Stimulated activated CD8-positive, alpha-beta memory T cell treated with anti-CD3 and anti-CD28 coated beads, Interleukin-15, amount 100 ng/mL, for 4 hours (primary cell): ENCODE measurements around the gene FBF1.

Experiments used
- DNase-seq, 2 donors: peaks; one replicate each; pipeline ENCODE4 v3.0.0-alpha.2; 2020; ENCODE audit warnings: low read depth in 2 of 2

The FBF1 gene

DNA sequence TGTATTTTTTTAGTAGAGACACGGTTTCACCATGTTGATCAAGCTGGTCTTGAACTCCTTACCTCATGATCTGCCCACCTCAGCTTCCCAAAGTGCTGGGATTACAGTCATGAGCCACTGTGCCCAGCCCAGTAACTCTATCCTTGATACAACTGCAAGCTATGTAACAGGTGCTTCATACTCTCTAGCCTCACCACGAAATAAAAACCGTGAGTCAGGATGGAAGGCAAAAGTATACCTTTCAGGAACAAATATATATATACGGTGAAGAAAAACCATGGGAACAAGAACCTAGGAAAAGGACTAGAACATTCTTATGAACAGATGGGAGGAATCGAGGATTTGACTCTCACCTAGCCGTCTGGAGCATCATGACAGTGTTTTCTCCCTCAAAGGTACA is 9.6 kb upstream of the FBF1 start:
- DNase-seq = no peak

DNA sequence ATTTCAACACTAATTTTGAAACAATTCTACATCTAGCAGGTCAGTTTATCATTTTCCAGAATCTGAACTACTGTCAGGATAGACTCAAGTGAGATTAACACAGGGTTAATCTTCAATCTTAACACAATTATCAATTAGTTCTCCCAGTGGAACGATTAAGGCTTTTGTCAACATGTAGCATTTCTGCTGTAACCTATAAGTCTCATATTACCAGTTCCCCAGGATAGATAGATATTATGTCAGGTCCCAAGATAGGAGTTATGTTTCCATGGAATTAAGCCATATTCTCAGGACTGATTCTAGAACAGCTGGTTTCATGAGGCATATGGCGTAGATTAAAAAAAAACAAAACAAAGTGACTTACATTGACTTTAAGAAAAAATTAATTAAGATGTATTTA is 4.4 kb upstream of the FBF1 start:
- no peak for DNase-seq

DNA sequence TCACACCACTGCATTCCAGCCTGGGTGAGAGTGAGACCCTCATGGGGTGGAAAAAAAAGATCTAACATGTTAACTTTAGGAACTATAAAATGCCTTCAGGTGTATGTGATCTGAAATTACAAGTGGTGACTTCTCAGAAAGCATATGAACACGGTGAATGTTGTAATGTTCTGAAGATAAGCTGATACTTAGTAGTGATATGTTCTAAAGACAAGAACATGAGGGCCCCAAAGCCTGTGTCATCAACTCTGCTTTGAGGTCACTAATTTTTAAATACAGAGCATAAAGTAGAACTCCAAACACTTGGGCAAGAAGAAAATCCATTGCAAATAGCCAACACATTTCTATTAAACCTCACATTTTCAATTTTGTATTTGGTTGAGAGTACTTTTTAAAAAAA is 2.6 kb upstream of the FBF1 start:
- DNase-seq = no peak

DNA sequence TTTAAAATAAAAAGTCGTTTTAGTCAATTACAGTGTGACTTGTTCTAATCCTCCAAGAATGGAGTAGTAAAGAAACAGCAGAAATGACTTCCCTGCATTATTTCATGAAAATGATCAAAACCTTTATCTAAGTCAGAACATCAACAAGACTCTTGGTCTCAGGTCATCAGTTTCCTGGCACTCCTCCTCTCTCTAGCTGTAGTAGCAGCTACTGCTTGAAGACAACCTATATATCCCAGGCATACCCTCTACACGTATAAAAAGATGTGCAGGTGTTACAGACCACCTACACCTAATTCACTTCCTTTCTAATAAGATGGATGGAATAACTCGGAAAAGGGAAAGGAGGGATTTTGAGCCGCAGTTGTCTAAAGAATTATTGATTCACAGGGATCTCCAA is 1.6 kb upstream of the FBF1 start:
- no peak for DNase-seq

DNA sequence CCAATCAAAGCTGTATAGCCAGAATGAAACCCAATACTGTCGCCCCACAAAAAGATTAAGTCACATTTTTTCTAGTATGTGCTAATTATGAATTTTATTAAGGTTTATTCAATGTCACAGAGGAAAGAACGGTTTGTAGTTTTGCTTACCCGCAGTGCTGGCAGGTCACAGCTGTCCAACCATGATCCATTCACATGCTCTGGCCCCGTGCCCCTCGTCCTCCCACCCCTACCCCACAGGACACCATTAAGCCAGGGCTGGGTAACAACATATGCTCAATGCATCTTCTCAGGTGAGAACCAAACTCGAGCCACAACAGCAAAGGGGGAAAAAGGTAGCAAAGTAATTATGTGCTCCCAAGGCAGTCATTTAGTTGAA is 589 bp upstream of the FBF1 start:
- no peak for DNase-seq

DNA sequence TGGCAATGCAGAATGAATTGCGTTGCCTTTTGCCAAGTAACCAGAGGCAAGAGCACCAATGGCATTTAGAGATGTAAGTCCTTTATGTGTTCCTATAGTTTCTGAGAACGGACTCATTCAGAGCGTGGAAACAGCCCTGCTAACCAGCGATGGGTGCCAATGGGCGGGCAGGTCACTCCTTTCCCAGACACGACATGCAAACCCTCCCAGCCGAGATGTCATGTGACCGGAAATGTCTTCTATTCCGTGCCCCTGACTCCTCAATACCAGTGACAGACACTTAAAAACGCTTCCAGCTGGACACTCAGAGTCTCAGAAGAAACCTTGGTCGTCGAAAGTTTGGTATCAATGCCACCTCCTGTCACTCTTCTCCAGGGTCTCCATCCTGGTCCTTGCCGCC is 3.2 kb downstream of the FBF1 start:
- no peak for DNase-seq

DNA sequence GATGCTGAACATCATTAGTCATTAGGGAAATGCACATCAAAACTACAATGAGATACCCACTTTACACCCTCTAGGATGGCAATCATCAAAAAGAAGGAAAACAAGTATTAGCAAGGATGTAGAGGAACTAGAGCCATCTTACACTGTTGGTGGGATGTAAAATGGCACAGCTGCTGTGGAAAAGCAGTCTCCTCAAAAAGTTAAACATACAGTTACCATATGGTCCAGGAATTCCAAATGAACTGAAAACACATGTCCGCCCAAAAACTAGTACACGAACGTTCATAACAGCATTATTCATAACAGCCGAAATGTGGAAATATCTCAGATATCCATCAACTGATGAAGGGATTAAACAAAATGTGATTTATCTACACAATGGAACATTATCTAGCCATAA is 7.0 kb downstream of the FBF1 start:
- DNase-seq = no peak

DNA sequence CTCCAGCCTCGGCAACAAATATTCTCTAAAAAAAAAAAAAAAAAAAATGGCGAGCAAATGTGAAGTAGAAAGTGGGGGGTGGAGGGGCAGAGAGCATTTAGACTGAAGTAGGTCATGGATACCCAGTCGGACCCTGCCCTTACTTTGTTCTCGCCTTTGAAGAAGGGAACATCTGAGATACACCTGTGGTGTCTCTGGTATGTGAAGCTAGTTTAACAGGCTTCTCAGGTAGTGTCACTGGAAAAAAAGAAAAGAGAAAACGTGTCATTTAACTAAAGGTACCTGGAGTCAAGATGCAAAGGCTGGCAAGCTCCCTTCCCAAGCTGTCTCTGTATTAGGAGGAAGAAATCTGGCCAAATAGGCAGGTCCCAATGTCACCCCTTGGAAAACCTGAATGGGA is 8.0 kb downstream of the FBF1 start:
- no peak for DNase-seq

DNA sequence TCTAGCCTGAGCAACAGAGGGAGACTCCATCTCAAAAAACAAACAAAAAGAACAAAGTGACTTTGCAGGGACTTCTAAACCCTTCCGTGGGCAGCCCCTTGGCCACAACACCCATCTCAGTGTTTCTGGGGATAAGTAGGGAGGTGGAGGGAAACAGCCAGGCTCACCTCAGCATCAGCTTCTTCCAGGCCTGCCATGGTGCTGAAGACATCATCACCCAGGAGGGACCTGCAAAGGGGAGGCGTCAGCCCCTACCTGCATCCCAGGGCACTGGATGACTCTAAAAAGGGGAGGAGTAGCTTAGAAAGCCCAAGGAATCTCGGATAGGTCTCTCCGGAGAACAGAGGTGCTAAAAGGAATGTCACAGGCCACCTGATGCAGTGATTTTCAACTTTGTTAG is 9.8 kb downstream of the FBF1 start:
- no peak for DNase-seq

DNA sequence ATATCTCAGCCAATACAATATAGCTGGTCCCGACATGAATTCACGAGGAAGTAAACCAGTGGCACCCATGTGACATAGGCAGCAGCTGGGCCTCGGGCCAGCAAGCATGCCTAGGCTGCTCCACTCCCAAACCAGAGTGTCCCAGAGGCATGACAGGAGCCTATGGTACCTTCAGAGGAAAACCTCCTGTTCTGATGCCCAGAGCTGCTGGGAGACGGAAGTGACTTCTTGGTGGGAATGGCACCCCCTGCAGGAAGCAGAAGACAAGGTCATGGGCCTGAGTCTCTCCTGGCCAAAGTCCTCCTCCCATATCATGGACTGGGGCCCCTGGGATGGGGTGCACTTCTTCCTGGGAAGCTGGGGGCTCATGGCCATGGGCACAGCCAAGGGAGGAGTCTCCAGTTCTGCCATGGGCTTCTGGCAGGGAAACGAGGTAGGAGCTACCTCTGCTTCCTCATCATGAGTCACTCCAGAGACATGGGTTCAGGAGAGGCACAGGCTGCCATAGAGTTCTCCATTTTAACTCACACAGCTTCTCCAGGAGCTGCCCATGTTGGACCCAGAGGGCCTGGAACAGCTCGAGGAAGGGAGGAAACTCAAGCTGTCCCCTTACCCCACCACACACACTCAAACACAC is 13.4 kb downstream of the FBF1 start:
- DNase-seq = no peak

DNA sequence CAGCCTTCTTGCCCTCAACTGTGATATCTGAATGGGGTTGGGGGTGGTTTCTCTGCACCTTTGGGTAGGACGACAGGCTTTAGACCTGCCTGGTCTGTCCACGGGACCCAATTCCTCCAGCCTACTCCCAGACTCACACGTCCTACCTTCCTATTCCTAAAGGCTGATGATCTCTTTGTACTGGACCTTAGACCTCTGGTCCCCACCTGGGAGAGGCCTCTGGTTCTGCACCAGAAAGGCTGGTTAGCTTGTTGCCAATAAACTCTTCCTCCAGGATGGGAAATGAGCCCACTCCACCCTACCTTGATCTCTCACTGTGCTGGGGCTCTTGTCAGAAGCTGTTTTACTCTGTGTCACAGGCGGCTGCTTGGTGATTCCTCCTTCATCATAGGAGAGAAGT is 14.4 kb downstream of the FBF1 start:
- no peak for DNase-seq

DNA sequence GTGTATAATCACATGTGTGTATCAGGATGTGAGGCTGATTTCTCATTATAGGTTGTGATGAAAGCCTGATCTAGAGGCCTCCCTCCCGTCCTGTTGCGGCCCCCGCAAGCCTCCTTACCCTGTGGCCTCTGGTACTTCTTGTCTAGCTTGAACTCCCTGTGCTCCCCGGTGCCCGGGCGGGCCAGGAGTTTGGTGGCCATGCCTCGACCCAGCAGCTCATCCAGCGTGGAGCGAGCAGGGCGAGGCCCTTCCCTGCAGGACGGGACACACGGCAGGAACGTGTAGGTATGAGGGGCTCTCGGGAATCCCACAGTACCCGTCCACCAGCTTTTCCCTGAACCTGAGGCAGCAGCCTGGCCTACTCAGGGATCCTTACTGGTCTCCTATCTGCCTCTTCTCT is 14.9 kb downstream of the FBF1 start:
- no peak for DNase-seq

DNA sequence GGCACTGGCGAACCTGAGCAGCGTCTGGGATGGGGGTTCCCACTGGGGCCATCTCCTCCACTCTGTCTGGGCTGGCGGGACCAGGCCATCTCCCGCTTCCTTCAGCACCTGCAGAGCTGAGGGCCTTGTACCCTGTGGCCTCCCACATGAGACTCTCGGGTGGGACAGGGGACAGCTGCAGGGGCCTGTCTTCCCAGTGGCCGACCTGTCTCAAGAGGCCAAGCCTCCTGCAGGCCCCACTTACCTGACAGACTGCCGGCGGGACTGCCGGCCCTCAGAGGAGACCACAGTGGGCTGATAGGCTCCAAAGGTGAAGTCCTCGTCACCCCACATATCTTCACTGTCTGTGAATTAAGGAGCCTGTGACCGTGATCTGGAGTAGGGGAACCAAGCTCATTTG is 15.7 kb downstream of the FBF1 start:
- DNase-seq = no peak

DNA sequence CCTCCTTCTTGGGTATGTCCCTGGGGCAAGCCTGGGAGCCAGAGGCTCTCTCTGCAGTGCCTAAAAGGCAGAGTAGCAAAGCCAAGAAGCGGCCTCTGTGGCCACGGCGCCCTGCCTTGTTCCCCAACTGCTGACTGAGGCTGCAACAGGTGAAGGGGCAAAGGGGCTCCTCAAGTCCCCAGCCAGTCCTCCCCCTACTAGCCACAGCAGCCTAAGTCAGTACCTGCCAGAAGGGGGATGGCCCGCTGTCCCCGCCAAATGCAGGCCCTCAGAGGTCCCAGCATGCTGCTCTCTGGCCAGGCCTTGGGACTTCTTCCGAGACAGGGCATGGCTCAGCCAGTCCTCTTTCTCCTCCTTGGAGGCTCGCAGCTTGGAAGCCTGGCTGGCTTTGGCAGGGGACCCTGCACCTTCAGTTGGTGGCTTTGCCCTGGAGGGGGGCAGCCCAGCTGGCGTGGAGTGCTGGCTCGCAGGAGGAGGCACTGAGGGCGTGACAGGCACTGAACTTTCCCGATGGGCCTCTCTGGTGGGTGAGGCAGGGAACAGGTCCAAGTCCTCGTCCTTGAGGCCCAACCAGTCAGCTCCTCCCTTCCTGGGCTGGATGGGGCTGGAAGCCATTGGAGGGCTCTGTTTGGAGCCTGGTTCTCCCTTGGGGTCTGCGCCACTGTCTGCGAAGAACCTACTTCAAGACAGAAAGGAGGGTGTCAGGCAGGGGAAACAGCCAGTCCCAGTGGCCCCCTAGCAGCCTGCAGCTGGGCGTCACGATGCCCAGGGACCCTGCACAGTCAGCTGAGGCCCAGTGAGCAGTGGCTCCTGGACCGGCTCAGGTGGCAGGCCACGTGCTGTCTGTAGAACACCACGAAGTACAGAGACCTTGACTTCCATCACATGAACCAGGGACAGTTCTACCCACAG is 17.6 kb downstream of the FBF1 start:
- no peak for DNase-seq

DNA sequence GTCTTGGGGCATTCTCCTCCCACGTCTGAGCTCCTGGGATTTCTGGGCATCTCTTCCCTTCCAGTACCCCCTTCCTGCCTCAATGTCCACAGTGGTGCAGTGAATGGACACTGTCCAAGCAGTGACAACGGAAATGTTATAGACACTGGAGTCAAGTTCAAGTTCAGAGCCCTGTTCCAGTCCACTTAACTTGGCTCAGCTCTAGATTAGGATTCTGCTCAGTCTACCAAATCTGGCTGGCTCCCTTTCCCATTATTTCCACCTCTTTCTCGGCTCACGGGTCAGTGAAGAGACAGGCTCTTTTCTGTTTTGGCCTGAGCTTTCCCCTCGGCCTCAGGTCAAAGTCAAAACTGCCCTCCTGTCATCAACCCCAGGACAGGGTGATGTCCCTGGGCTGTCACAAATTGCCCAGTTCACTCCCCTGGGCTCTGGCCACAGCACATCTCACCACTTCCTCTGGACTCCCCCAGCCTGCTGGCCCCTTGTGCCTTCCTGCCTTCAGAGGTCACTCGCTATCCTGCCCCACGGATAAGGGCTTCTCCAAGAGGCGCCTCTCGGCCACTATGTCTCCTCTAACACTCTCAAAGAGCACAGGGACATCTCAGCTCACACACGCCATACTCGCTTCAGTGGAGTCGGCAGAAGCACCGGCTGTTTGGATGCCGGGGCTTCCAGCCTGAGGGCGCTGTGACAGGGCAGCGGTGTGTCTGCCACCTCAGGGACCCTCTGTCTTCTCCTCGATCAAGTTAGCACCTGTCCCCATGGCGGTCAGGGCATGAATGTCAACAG is 18.5 kb downstream of the FBF1 start:
- DNase-seq = no peak

DNA sequence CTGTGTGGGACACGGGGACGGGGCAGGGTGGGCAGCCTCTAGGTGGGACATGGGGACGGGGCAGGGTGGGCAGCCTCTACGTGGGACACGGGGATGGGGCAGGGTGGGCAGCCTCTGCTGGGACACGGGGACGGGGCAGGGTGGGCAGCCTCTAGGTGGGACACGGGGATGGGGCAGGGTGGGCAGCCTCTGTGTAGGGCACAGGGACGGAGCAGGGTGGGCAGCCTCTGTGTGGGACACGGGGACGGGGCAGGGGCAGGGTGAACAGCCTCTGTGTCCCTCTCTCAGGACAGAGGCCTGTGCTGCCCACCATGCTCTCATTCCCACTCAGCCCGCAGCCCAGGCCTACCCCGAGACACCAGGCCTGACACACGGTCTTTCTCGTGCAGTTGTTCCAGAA is 19.2 kb downstream of the FBF1 start:
- no peak for DNase-seq

DNA sequence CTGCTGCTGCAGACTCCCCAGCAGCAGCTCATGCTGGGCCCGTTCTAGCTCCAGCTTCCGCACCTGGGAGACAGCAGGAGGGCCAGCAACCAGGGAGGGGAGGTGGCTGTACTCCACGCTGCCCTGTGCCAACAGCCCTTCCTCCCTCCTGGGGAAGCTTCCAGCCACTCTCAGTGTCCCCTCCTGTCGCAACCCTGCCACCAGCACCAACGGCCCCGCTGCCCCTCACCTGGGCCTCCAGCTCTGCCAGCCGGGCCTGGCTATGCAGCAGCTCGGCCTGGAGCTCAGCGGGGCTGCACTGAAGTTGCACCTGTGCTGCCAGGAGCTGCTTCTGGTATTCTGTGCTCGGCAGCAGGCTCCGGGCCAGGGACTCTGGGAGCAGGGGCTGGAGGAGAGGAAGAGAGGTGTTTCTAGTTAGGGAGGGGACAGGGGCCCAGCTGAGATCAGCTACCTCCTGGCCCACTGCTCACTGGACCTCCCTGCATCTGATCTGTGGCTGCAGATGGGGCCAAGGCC is 20.7 kb downstream of the FBF1 start:
- DNase-seq = no peak

DNA sequence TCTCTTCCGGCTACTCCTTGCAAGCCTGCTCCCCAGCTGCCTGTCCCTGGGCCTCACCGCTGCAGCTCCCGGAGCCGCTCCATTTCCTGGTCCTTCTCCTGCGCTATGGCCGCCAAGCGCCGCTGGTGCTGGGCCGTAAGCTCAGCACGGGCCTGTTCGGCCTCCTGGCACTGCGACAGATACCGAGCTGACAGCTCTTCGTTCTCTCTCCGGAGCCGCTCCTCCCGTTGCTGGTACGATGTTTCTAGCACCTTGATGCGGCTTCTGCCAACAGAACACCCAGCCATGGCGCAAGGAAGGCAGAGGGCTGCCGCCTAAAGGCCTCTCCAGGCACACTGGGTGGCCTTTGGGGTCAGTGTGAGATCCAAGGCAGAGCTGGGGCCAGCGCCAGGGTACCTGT is 21.2 kb downstream of the FBF1 start:
- no peak for DNase-seq

DNA sequence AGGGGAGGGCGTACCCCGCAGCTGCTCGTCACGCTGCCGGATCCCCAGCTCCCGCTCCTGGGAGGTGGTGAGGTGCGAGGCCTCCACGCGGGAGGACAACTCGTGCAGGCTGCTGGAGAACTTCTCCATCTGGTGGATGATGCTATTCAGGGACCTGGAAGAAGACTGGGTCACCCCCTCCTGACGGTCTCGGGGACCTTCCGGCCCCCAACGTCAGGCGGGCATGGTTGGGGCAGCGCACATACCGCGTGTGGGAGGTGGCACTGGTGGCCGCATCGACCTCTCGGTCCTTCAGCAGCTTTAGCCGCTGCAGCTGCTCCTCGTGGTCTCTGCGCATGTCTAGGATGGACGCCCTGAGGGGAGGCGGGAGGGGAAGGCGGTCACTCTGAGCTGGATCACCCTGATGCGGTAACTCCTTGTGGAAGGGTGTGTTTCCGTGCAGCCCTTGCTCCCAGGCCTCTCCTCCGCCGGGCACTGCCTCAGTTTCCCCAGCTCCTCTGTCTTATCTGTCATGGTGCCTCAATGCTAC is 22.9 kb downstream of the FBF1 start:
- DNase-seq = no peak

DNA sequence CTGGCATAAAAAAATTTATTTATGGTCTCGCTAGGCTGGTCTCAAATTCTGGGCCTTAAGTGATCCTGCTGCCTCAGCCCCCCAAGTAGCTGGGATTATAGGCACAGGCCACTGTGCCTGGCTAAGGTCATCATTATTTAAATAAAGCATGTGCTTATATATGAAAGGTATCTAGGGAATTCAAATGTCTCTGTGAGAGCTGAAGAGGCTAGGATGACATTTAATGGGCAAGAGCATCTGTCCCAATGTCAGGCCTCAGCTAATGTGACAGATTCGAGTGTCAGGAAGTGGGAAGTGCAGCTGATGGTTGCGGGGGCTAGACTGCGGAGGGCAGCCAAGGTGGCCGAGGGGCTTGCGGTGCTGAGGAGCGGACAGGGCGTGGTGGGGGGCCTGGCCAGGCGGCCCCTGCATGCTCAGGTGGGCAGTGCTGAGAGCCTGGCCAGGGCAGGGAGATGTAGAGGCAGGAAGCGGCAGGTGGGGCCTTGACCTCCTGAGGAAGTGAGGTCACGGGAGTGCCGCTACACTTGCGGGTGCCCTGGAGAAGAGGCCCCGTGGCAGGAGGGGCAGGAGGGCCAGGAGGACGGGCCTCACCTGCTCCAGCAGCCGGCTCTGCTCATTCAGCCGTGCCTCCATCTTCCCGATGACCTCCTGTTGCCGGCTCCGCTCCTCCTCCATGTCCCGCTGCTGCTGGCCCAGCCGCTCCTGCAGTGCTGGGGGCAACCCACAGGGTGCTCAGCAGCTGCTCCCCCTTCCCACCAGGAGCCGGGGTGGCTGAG is 23.5 kb downstream of the FBF1 start:
- DNase-seq = no peak

DNA sequence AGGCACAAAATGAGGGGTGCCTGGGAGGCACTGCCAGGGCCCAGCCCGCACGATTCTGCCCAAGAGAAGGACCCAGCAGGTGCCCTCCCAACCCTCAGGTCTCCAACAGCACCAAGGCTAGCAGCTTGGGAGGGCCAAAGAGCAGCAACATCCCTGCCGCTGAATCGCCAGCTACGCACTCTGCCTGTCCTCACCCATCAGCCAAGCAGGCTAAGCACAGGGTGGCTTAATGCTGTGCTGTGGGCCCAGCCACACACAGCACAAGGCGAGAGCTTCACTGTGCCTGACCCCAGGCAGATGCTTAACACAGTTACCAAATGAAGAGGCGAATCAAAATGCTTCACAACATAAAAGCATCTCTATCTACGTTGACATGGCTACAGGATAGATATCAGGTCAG is 25.6 kb downstream of the FBF1 start:
- DNase-seq = no peak
